GM21390 (cell line): ENCODE data around the gene SRSF1.

Experiments used
- ATAC-seq: cut with Tn5 transposase; IDR thresholded peaks from one replicate; pipeline ENCODE4 v1.9.1; 2021; ENCODE audit not compliant: unreplicated experiment

Gene SRSF1

DNA sequence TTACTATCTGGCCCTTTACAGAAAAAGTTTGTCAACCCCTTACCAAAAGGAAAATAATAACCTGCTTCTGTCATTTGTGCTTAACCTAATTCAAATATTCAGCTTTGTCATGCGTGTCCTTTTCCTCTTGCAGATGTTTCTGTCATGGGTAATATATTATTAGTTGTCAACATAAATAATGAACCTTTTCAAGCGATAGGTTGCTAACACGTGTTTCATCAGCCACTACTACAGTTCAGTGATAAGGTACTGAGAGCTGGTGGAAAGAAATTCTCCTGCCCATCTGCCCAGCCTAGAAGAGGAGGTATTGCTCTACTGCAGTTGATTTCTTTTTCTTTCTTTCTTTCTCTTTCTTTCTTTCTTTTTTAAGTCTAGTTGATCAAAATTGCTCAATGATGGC lies 12.0 kb upstream of the SRSF1 start:
- no peak for ATAC-seq

GRCh38 chr17:58010067-58010799 lies 3.2 kb upstream of the SRSF1 start:
- ATAC-seq: no peak

GRCh38 chr17:58007781-58008706 lies 998 bp upstream of the SRSF1 start:
- ATAC-seq: peak; percentile 29

DNA sequence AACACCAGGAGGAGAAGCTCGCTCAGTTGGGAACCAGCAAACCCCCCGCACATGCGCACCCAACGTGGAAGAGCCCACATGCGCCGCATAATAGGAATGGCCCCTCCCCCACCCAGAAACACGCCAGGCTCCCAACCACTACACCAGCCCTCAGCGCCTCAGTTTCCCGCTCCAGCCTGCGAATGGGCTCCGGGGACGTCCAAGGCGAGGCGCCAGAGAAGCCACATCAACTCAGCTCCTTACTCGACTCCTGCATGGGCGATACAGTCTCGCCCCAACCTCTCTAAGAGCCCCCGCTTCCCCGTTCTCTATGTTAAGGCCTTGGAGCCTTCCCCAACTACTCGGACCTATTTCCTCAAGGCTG lies 504 bp downstream of the SRSF1 start:
- peak; percentile 31 for ATAC-seq

DNA sequence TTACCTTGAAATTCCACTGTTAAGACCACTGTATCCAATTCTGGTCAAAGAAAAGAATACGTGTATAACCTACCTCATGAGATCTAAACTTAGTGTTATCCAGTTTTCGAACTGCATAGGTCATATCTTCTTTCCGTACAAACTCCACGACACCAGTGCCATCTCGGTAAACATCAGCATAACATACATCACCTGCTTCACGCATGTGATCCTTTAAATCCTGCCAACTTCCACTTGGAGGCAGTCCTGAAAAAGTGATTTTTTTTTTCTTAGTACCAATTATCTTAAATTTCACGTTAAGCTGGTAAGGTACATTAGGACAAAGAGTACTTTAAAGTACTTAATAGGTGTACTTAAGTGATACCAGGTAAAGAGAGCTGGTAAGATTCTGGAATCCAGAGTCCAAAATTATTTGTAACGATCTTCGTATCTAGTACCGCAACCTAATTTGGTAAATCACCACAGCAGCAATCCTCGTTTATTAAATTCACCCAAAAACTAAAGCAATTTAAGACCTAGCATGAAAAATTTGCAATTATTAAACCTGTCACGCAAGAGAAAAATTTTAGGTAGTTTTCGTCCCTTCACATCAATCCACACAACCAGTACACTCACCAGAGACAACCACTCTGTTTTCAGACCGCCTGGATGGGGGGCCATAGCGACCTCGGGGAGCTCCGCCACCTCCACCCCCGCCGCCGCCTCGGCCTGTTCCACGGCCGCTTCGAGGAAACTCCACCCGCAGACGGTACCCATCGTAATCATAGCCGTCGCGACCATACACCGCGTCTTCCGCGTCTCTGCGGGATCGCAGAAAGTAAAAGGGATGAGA lies 1.1 kb downstream of the SRSF1 start:
- ATAC-seq: no peak

DNA sequence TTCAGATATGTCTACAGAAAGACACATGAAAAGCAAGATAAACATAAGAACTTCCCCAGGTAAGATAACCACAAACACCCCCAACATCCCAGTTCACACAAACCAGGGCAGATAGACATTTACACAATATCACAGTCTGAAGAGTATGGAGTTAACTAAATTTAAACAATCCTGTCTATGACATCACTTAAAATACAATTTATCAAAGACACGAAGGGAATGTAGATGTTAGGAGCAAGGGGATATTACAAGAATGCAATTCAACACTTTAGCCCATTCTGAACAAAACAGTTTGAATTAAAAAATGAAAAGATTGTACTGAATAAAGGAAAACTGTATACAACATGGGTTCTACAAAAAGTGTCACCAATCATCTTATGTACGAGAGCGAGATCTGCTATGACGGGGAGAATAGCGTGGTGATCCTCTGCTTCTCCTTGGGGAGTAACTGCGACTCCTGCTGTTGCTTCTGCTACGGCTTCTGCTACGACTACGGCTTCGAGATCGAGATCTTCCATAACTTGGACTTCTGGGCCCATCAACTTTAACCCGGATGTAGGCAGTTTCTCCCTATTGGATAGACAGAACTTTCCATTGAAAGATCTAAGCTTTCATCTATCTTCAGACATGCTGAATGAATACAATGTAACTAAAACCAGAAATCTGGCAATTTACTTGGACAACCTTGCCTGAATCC lies 1.9 kb downstream of the SRSF1 start:
- ATAC-seq: no peak

- no peak for ATAC-seq
Observed at GRCh38 chr17:58004060-58004459, 3.0 kb downstream of the SRSF1 start.

DNA sequence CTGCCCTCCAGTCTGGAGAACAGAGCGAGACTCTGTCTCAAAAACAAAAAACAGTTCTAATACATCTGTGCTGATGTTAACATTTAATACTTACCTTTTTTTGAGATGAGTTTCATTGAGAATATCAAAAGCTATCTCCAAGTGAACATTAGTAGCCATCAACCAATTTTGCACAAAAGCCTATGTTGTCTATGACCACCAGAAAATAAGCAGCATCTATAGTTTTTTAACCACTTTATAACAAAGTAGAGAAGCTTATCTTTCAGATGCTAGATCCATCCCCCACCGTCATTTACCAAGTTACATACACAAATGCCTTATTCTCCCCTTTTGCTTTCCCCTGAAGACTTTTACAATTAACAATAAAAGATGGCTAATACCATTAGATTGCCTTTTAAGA lies 4.1 kb downstream of the SRSF1 start:
- no peak for ATAC-seq

DNA sequence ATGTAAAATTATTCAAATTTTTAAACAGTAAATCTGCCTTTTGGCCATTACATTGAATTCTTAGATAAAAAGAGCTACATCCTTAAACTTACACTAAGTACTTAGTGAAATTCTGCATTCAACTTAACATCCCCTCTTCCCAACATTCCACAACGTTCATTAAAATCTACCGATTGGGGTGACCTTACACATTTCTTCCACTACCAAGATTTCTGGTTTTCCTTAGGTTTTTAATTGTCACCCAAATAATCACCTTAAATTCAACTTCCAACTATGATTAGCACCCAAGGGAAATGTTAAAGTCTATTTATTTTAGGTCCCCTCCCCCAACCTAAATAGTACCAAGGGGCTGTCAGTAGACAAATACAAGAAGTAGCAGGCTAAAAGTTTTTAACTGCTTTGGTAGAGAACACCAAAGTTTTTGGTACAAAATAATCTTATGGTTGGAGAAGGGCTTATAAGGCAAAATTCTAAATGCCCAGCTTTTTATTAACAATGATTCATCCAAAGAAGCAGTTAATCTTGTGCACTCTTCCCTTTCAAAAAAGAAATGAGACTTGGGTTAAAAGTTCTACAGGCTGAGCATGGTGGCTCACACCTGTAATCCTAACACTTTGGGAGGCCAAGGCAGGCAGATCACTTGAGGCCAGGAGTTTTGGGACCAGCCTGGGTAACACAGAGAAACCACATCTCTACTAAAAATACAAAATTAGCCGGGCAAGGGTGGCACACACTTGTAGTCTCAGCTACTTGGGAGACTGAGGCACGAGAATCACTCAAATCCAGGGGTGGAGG lies 4.7 kb downstream of the SRSF1 start:
- ATAC-seq: no peak

GRCh38 chr17:58001461-58002124 lies 5.5 kb downstream of the SRSF1 start:
- no peak for ATAC-seq

- ATAC-seq: no peak
Observed at GRCh38 chr17:57999496-58000017, 7.5 kb downstream of the SRSF1 start.

DNA sequence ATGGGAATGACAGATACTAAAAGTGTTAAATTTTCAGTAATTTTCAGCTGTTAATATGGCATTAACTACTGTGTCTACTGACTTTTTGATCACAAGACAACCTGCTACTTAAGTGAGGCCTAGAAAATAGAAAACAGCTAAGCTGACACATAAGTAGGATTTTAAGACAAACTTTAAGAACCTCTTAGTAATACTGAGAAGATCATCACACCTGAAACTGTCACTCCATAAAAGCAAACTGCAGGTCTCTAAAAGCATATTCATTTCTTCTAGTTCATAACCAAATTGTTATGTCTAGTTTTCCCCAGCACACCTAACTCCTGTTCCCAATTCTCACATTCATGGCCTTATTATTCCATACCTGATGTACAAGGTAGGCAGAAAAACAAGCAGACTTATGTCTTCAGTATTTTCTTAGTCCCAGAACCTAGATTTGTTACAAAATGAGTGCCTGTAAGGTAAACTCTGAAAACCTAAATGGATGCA lies 8.0 kb downstream of the SRSF1 start:
- ATAC-seq: no peak

DNA sequence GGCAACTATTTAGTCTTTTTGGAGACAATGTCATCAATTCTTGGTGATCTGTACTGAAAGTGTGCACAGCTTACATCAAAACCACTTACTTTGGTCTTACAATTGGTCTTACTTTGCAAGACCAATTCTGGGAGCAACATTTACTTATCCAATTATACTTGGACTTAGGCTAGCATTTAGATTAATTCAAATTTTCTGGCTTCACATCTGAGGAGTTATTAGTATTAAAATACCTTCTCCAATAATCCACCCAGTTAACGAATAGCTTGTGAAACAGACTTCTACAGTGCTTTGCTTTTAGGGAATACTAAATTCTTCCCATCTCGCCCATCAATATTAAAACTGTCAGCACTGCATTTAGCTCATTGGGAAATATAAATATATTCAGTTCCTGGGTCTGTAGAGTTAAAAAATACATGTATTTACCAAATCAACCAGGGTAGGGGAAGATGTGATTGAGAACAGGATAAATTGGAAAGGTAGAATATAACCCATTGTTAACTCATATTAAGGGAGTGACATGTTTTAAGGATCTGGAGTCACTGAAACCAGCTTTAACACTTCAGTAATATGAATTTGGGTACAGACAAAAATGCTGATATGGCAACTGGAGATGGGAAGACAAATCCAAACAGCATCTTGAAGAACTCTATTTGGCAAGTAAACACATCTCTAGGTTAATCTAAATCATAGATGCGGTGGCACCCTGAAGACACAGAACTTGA lies 9.8 kb downstream of the SRSF1 start:
- no peak for ATAC-seq

GRCh38 chr17:57995076-57995956 lies 11.7 kb downstream of the SRSF1 start:
- ATAC-seq: no peak

DNA sequence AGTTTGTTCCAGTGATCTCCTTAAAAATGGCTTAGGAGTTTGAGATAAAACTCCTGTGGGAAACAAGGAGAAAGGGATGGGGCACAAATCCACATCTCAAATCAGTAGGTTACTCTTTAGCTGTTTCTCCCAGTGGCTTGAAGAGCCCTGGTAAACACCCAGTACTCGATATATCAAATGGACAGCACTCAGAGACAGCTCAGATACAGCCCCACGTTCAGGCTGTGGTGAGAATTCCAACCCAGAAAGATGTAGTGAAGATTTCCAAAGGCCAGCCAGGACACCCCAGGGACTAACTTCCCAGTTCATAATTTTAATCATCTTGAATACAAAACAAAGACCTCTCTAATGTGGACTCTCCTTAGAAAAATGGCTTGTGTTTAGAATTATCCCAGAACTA lies 12.6 kb downstream of the SRSF1 start:
- ATAC-seq: no peak

- no peak for ATAC-seq
Observed at GRCh38 chr17:57993471-57994365, 13.3 kb downstream of the SRSF1 start.
